ENCODE data around the gene ACTL6B. TPM values are rescaled to one million over a fixed set of nuclear protein-coding genes. Genes with fewer than 3 reads are reported as not detected.
"Not testable (repeated sequence)": the region's sequence is repeated elsewhere in the genome, so short reads cannot be mapped to it uniquely, and the experiment has no call there.

ACTL6B gene
- polyA plus RNA-seq (339 and 389 TPM in 2 replicates), polyA minus RNA-seq (163 and 172 TPM in 2 replicates)

- no peaks in the 10 kb centered on the region for H3K27me3 ChIP-seq (ENCODE audit: insufficient read depth, low read depth, low read length)
- TF ChIP-seq RAD21 (conservative IDR thresholded peaks at IDR 0.05) (no peak), TAF1 (IDR thresholded peaks at IDR 0.05; ENCODE audit: low read depth) (no peak), SMC3 (conservative IDR thresholded peaks at IDR 0.05; ENCODE audit: poor library complexity) (peak; percentile 29), EZH2 (IDR thresholded peaks at IDR 0.05; ENCODE audit: borderline replicate concordance, insufficient read depth, low read length, poor library complexity, severe bottlenecking) (no peak), EP300 (conservative IDR thresholded peaks at IDR 0.05; ENCODE audit: poor library complexity, severe bottlenecking) (peak; percentile 16), REST (IDR thresholded peaks at IDR 0.05; ENCODE audit: borderline replicate concordance) (peak; percentile 94), POLR2AphosphoS5 (IDR thresholded peaks at IDR 0.05) (peak; percentile 82), MXI1 (conservative IDR thresholded peaks at IDR 0.05; ENCODE audit: poor library complexity, severe bottlenecking) (peak; percentile 54), CTCF (IDR thresholded peaks at IDR 0.05; ENCODE audit: poor library complexity, severe bottlenecking) (no peak)
- H3K36me3 ChIP-seq (ENCODE audit: insufficient read depth, low read length) = peaks cover 4% of the 10 kb centered on the region
- peak within 1 kb of the TSS; percentile 68 for H3K27ac ChIP-seq (ENCODE audit: low read length)
- peak within 1 kb of the TSS; percentile 65 for H3K4me2 ChIP-seq (ENCODE audit: low read length)
- no peaks in the 10 kb centered on the region for H3K9me3 ChIP-seq (ENCODE audit: low read length)
- peak within 1 kb of the TSS; percentile 77 for H2AFZ ChIP-seq (ENCODE audit: low read depth, low read length)
- H3K9me2 ChIP-seq (ENCODE audit: insufficient read depth, low read length) = no peaks in the 10 kb centered on the region
- no peaks in the 10 kb centered on the region for H3K79me2 ChIP-seq (replicated peaks; ENCODE audit: insufficient read depth, low read length)
- peak within 1 kb of the TSS; percentile 79 for H3K9ac ChIP-seq (ENCODE audit: low read length)
- no peaks in the 10 kb centered on the region for H4K20me1 ChIP-seq (ENCODE audit: insufficient read depth)
- H3F3A ChIP-seq (ENCODE audit: insufficient read depth, low read length, poor library complexity, severe bottlenecking) = no peaks in the 10 kb centered on the region
- peak within 1 kb of the TSS; percentile 97 for H3K4me3 ChIP-seq (ENCODE audit: low read length)
Measured at GRCh38 chr7:100655908-100656674, at the start of gene ACTL6B. Gene ACTL6B, minus strand, starts transcription at chr7:100656448. Its CDS starts 94 bp downstream, at chr7:100656354.

- H3K9ac ChIP-seq (ENCODE audit: low read length) = peak overlapping the region; percentile 91
- H3K36me3 ChIP-seq (ENCODE audit: insufficient read depth, low read length) = no peaks in the 10 kb centered on the region
- no peaks in the 10 kb centered on the region for H3F3A ChIP-seq (ENCODE audit: insufficient read depth, low read length, poor library complexity, severe bottlenecking)
- no peaks in the 10 kb centered on the region for H3K27me3 ChIP-seq (ENCODE audit: insufficient read depth, low read depth, low read length)
- peak overlapping the region; percentile 72 for H3K4me2 ChIP-seq (ENCODE audit: low read length)
- peaks cover 14% of the 10 kb centered on the region for H3K79me2 ChIP-seq (replicated peaks; ENCODE audit: insufficient read depth, low read length)
- H2AFZ ChIP-seq (ENCODE audit: low read depth, low read length) = peak overlapping the region; percentile 80
- no peaks in the 10 kb centered on the region for H4K20me1 ChIP-seq (ENCODE audit: insufficient read depth)
- H3K4me3 ChIP-seq (ENCODE audit: low read length) = peak overlapping the region; percentile 87
- no peak for TF ChIP-seq POLR2AphosphoS5 (IDR thresholded peaks at IDR 0.05)
- peak; percentile 96 for TF ChIP-seq SMC3 (conservative IDR thresholded peaks at IDR 0.05; ENCODE audit: poor library complexity)
- no peak for TF ChIP-seq MXI1 (conservative IDR thresholded peaks at IDR 0.05; ENCODE audit: poor library complexity, severe bottlenecking)
- no peak for TF ChIP-seq EZH2 (IDR thresholded peaks at IDR 0.05; ENCODE audit: borderline replicate concordance, insufficient read depth, low read length, poor library complexity, severe bottlenecking)
- peak; percentile 95 for TF ChIP-seq CTCF (IDR thresholded peaks at IDR 0.05; ENCODE audit: poor library complexity, severe bottlenecking)
- TF ChIP-seq RAD21 (conservative IDR thresholded peaks at IDR 0.05) = peak; percentile 83
- peak overlapping the region; percentile 82 for H3K27ac ChIP-seq (ENCODE audit: low read length)
- H3K9me2 ChIP-seq (ENCODE audit: insufficient read depth, low read length) = no peaks in the 10 kb centered on the region
- H3K9me3 ChIP-seq (ENCODE audit: low read length) = no peaks in the 10 kb centered on the region
Measured at GRCh38 chr7:100705320-100705752, 49.1 kb upstream of the ACTL6B start.

GRCh38 chr7:100701089-100701488 is 44.8 kb upstream of the ACTL6B start:
- H3K9ac ChIP-seq (ENCODE audit: low read length); H3K79me2 ChIP-seq (replicated peaks; ENCODE audit: insufficient read depth, low read length); H3K27me3 ChIP-seq (ENCODE audit: insufficient read depth, low read depth, low read length); H2AFZ ChIP-seq (ENCODE audit: low read depth, low read length); H3K4me3 ChIP-seq (ENCODE audit: low read length); H4K20me1 ChIP-seq (ENCODE audit: insufficient read depth); H3K9me2 ChIP-seq (ENCODE audit: insufficient read depth, low read length); H3K36me3 ChIP-seq (ENCODE audit: insufficient read depth, low read length); H3F3A ChIP-seq (ENCODE audit: insufficient read depth, low read length, poor library complexity, severe bottlenecking); H3K4me2 ChIP-seq (ENCODE audit: low read length); H3K27ac ChIP-seq (ENCODE audit: low read length); H3K9me3 ChIP-seq (ENCODE audit: low read length): not testable (repeated sequence)

Data from neural cell (in vitro differentiated cells).